HFFc6 (cell line): ENCODE results near the gene TENM4. TPM values are rescaled to one million over a fixed set of nuclear protein-coding genes. Genes with fewer than 3 reads are reported as not detected.

ENCODE experiments used
- DNase-seq: peaks from one replicate; pipeline ENCODE4 v3.0.0-alpha.2; 2018
- H3K27ac Mint-ChIP-seq: 2 replicates; pipeline ENCODE4 v1.8.0; 2020; ENCODE audit warnings: mild to moderate bottlenecking, mixed read lengths
- H3K27me3 Mint-ChIP-seq: 2 replicates; pipeline ENCODE4 v1.8.0; 2021; ENCODE audit warnings: mild to moderate bottlenecking, moderate library complexity, mixed read lengths; ENCODE audit not compliant: insufficient read depth
- H3K36me3 Mint-ChIP-seq: 2 replicates; pipeline ENCODE4 v1.8.0; 2021; ENCODE audit warnings: low read depth, mixed read lengths
- H3K4me1 Mint-ChIP-seq: 2 replicates; pipeline ENCODE4 v1.8.0; 2020; ENCODE audit warnings: low read depth, mixed read lengths
- H3K4me3 Mint-ChIP-seq: 2 replicates; pipeline ENCODE4 v1.8.0; 2020; ENCODE audit warnings: mild to moderate bottlenecking, moderate library complexity, mixed read lengths
- H3K9me3 Mint-ChIP-seq: 2 replicates; pipeline ENCODE4 v1.8.0; 2020; ENCODE audit warnings: mild to moderate bottlenecking, mixed read lengths
- total RNA-seq, 6 experiments: library from RNA; stranded (reverse); fragmentation: NEBNext Ultra II Directional; extraction: Animal tissue kit (Norgen Biotek cat#: 25700); gene quantifications; 2 replicates in 1 of 6; 3 replicates in 5 of 6; pipeline ENCODE4 v1.2.3, GENCODE V29; 2021
- TF ChIP-seq, protein P1 (sequence below): fragments of 200-600 bp; sonication (generic); IDR thresholded peaks from 2 replicates; pipeline ENCODE4 v1.5.0; 2021; ENCODE audit warnings: antibody characterized with exemption, mild to moderate bottlenecking

Gene TENM4
- total RNA-seq, 6 experiments from 2014 or later = 20.9 to 45.5 (median 26.5) TPM

DNA sequence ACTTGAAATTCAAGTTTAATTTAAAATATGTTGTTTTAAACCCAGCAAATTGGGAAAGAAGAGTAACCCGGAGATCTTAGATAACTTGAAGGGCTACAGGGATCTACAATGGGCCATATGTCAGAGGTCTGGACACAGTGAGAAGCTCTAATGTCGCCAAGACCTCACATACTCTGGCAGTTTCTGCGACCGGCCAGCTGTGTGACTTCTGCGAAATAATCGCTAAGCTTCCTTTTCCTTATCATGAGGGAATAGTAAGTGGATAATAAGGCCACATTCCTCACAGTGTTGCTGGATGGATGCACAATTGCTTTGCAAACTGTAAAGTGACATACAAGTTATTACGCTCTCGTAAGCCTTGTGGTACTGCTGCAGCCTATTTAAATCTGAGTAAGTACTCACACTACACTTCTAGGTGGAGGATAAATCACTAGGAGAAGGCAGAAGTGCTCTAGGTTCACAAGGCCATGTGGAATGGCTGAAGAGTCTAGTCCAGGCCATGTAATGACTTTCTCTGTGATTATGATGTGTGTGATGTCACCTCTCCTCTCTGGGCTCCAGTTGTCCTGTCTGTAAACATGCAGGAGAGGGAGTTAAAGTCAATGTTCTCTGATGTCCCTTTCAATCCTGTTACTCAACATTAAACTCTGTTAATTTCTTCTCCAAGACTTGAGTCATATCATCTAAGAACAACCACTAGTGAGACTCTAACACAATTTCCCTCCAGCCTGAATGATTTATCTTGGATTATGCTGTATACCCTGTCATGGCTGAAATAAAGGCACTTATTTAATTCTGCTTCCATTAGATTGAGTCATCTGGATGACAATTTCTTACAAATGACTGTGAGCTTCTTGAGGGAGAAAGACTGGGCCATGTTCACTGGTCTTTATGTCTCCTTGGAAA is 673.5 kb downstream of the TENM4 start:
- H3K27ac Mint-ChIP-seq = no peak overlapping the region

DNA sequence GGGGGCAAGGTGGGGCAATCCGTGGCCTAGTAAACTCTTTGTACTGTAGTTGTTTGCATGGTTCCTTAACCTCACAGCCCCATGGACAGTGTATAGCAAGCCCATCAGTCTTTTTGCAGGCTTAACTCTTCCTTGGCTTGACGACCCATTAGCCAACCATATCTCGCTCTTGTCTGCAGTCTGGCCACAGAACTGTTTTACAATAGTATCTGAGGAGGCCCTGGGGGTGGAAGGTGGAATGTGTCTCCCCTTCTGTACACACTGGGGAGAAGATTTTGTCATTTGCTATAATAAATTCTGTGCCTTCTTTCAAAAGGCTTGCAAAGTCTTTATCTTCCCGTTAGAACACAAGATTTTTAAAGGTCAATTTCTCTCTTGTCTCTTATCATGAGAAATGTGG is 675.9 kb downstream of the TENM4 start:
- Mint-ChIP-seq H3K4me3 (no peak overlapping the region), H3K9me3 (no peaks in the 10 kb centered on the region), H3K4me1 (peaks cover 12% of the 10 kb centered on the region), H3K27me3 (no peaks in the 10 kb centered on the region; the same call in 1 of the 2 replicates), H3K36me3 (peaks cover 6% of the 10 kb centered on the region; the same call in 1 of the 2 replicates), H3K27ac (no peak overlapping the region)
- DNase-seq = no peak
- TF ChIP-seq, protein P1, sequence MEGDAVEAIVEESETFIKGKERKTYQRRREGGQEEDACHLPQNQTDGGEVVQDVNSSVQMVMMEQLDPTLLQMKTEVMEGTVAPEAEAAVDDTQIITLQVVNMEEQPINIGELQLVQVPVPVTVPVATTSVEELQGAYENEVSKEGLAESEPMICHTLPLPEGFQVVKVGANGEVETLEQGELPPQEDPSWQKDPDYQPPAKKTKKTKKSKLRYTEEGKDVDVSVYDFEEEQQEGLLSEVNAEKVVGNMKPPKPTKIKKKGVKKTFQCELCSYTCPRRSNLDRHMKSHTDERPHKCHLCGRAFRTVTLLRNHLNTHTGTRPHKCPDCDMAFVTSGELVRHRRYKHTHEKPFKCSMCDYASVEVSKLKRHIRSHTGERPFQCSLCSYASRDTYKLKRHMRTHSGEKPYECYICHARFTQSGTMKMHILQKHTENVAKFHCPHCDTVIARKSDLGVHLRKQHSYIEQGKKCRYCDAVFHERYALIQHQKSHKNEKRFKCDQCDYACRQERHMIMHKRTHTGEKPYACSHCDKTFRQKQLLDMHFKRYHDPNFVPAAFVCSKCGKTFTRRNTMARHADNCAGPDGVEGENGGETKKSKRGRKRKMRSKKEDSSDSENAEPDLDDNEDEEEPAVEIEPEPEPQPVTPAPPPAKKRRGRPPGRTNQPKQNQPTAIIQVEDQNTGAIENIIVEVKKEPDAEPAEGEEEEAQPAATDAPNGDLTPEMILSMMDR = no peak

More for the DNA sequence above, 673.5 kb downstream of the TENM4 start:
- peak; percentile 33 for DNase-seq
- 0 out of 2 replicates have a peak, but pooled peaks cover 12% of the 10 kb centered on the region for H3K36me3 Mint-ChIP-seq
- no peaks in the 10 kb centered on the region; the same call in 1 of the 2 replicates for H3K27me3 Mint-ChIP-seq
- peaks cover 12% of the 10 kb centered on the region for H3K4me1 Mint-ChIP-seq
- H3K9me3 Mint-ChIP-seq = no peaks in the 10 kb centered on the region
- TF ChIP-seq, protein P1 = no peak
- H3K4me3 Mint-ChIP-seq = no peak overlapping the region

DNA sequence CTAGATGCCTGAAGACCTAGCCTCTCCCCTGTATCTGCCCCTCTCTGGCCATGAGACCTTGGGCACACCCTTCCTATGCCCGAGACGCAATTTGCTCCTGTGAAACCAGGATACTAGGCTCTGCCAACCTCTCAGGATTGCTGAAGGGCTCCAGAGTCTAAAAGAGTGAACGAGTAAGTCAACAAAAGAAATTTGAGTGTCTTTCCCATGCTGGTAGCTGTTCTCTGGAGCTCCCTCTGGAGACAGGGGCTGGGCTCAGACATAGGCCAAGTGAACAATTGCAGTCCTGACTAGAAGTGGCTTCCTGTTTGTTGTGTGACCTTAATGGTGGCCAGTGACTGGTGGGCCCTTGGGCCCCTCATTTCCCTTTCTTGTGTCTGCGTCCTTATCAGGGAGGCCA is 677.2 kb downstream of the TENM4 start:
- peaks cover 4% of the 10 kb centered on the region; the same call in 1 of the 2 replicates for H3K36me3 Mint-ChIP-seq
- TF ChIP-seq, protein P1 = no peak
- H3K27me3 Mint-ChIP-seq = no peaks in the 10 kb centered on the region; the same call in 1 of the 2 replicates
- no peak overlapping the region for H3K27ac Mint-ChIP-seq
- no peaks in the 10 kb centered on the region for H3K9me3 Mint-ChIP-seq
- peaks cover 12% of the 10 kb centered on the region for H3K4me1 Mint-ChIP-seq
- DNase-seq = no peak
- H3K4me3 Mint-ChIP-seq = no peak overlapping the region

DNA sequence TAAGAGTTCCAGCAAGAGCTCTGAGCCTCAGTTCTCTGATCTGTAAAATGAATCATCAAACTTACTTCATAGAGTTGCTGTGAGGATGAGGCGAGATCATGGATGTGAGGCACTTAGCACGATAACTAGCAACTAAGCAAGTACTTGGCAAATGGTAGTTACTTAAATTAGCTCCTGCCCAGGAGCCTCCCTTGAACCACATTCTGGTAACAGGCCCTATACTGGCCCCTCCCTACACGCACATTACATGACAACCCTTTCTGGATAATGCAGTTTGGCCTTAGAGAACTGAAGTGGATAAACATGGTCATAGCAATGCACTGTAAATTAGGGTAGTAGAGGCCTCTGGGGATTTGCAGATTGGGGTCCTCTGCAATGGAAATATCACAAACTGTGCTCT is 678.7 kb downstream of the TENM4 start:
- H3K27me3 Mint-ChIP-seq = no peaks in the 10 kb centered on the region; the same call in 1 of the 2 replicates

DNA sequence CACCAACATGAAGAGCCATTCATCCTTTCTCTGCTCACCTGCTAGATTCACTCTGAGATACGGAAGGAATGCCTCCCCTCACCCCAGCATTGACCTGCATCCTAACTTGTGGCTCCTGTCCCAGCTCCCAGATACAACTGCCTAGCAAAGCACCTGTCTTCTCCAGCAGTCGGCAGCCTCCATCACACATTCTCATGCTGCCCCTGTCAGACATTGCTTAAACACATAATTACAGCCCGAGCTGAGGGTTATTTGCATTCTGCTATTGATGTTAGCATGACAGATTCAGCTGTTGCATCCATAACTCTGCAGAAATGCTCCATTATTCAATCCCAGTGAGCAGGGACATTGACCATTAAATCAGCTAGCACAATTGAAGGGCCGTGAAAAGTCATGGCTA is 681.8 kb downstream of the TENM4 start:
- no peak overlapping the region for H3K27ac Mint-ChIP-seq
- no peaks in the 10 kb centered on the region for H3K9me3 Mint-ChIP-seq
- peaks cover 1% of the 10 kb centered on the region for H3K4me1 Mint-ChIP-seq
- peaks cover 18% of the 10 kb centered on the region for H3K36me3 Mint-ChIP-seq
- TF ChIP-seq, protein P1 = no peak
- H3K4me3 Mint-ChIP-seq = no peak overlapping the region
- H3K27me3 Mint-ChIP-seq = no peaks in the 10 kb centered on the region
- no peak for DNase-seq

More for the DNA sequence above, 678.7 kb downstream of the TENM4 start:
- no peak for DNase-seq
- TF ChIP-seq, protein P1 = no peak
- Mint-ChIP-seq H3K36me3 (peaks cover 4% of the 10 kb centered on the region; the same call in 1 of the 2 replicates), H3K4me1 (no peaks in the 10 kb centered on the region; the same call in 1 of the 2 replicates), H3K9me3 (no peaks in the 10 kb centered on the region), H3K4me3 (no peak overlapping the region), H3K27ac (no peak overlapping the region)
